Loucy (cell line): ENCODE measurements around the gene MEPE.

Experiments
- EZH2phosphoT487 ChIP-seq: fragments of 200-600 bp; IDR thresholded peaks from 2 replicates; pipeline ENCODE4 v1.6.1; 2018; ENCODE audit warnings: antibody characterized with exemption, mild to moderate bottlenecking, moderate library complexity, borderline replicate concordance
- TF ChIP-seq, protein P1 (sequence below): fragments of 200-600 bp; sonication (generic); conservative IDR thresholded peaks from 2 replicates; pipeline ENCODE4 v1.5.1; 2014; ENCODE audit warnings: mild to moderate bottlenecking, antibody characterized with exemption, low read length

DNA sequence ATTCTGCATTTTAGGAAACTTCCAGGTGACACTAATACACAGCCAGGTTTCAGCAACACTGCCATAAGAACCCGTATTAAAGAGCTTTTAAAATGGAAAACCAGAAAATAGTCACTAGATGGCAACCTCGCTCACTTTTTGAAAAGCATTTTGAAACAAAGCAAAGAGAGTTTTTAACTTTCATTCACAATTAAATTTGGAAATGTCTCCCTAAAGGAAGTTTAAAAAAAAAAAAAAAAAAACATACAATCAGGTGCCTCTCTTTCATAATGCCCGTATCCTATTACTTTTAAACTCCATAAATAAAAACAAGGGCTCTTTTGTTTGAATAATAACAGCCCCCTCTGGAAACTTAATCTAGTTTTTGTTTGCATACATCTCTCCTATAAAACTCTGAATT lies 20.3 kb downstream of the MEPE start:
- TF ChIP-seq, protein P1, sequence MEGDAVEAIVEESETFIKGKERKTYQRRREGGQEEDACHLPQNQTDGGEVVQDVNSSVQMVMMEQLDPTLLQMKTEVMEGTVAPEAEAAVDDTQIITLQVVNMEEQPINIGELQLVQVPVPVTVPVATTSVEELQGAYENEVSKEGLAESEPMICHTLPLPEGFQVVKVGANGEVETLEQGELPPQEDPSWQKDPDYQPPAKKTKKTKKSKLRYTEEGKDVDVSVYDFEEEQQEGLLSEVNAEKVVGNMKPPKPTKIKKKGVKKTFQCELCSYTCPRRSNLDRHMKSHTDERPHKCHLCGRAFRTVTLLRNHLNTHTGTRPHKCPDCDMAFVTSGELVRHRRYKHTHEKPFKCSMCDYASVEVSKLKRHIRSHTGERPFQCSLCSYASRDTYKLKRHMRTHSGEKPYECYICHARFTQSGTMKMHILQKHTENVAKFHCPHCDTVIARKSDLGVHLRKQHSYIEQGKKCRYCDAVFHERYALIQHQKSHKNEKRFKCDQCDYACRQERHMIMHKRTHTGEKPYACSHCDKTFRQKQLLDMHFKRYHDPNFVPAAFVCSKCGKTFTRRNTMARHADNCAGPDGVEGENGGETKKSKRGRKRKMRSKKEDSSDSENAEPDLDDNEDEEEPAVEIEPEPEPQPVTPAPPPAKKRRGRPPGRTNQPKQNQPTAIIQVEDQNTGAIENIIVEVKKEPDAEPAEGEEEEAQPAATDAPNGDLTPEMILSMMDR = peak; percentile 74
- TF ChIP-seq EZH2phosphoT487 = no peak
